MV-4-11 (cell line): ENCODE measurements around the gene PGM1.

Experiments
- DNase-seq: peaks from one replicate; lab custom pipeline; 2025; lab: John Stamatoyannopoulos, UW

The PGM1 gene

DNA sequence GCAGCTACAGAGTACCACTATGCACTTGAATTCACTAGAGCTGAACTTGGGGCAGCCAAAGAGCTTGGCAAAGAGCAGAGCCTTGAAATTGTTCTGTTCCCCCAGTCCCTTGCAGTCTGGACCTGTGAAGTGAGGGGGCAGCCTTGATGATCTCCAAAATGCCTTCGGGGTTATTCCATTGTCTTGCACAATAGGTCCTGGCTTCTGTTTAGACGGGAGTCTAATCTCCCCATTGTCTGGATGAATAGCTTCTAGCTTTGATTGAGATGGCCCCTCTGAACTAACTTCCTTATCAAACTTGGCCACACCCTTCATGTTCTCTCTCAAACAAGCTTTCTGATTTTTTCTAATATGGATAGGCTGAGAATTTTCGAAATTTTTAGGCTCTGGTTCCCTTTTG, 72.6 kb downstream of the PGM1 start:
- DNase-seq: no peak

DNA sequence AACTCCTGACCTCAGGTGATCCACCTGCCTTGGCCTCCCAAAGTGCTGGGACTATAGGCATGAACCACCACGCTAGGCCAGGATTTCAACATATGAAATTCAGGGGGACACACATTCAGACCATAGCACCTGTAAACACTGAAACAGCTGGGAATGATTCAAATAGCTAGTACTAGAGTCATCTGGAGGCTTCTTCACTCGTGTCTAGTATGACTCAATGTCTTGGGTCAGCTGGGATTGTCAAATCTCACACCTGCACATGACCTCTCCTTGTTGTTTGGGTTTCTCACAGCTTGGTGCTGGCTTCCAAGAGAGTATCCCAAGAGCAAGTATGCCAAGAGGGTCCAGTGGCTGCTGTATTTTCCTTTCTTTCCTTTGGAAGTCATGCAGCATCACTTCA, 75.1 kb downstream of the PGM1 start:
- DNase-seq: no peak

GRCh38 chr1:63669151-63669961, 76.1 kb downstream of the PGM1 start:
- DNase-seq: no peak

DNA sequence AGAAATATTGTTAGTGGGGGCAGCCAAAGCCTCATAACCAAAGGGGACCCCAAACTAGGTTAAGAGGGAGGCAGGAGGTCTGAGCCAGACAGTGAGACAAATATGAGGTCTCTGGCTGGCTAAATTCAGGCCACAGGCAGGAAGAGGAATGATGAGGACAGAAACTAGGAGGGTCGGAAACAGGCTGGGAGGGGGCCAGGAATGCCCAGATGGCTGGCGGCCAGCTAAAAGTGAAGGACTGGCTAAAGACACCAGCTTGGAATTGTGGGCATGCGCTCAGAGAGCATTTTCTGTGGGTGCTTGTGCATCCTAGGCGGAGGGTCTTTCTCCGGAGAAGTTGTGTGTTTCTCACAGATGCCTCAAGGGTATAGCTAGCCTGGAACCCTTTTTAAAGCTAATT, 77.0 kb downstream of the PGM1 start:
- DNase-seq: no peak

DNA sequence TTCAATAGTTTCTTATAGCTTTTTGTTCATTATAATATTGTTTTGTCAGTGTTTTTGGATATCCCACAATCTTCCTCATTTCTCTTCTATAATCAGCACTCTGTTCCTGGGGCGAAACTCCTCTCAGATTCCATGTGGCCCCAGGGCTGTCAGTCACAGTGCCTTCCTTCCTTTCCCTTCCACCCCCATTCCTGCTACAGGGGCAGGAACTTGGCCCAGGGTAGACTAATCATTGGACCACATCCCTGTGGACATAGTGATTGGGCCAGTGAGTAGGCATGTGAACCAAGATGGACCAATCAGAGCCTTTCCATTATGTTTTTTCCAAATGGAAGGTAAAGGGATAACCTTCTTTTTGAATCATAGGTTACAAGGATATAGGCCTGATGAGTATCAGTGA, 78.3 kb downstream of the PGM1 start:
- no peak for DNase-seq

- peak; percentile 14 for DNase-seq
Observed at GRCh38 chr1:63674238-63674864, 81.1 kb downstream of the PGM1 start.

DNA sequence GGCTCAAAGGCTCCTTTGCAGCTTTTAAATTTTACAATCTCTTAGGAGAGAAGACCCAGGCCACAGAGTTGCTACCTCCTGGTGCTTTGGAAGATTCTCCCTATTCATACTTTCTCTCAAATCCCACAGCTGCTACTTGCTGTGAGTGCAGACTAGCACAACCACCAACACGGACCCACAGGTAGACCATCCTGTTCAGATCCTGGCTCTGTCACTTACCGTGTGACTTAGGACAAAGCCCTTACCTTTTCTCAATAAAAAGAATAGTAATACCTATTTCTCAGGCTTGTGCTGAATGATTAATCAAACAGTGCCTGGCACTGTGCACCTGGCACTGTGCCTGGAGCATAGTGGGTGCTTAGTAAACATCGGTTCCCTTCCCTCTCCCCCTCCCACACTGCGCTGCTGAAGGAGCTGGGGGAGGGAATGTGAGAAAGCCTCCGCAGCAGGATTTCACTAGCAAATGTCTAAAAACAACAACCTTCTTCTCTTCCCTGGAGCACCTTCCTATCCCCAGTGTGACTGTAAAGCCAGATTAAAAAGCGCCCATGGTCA, 81.7 kb downstream of the PGM1 start:
- no peak for DNase-seq

- DNase-seq: no peak
Observed at GRCh38 chr1:63675420-63675931, 82.3 kb downstream of the PGM1 start.

DNA sequence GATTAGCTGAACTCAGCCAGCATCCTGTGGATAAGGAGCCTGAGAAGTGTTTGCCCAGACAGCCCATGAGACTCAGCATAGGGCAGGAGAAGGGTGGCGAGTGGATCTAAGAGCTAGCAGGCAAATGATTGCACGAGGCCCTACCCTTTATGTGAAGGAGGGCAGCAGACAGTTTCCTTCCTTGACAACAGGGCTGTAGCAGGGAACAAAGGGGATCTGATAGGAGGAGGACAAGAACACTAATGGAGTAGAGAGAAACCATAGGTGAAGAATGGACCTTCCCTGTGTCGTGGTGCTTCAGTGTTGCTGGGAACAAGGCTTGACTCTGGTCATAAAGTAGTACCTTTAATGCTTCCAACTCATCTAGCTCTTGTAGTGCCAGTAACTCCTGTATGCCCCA, 84.3 kb downstream of the PGM1 start:
- DNase-seq: no peak

- no peak for DNase-seq
Observed at GRCh38 chr1:63678200-63678599, 85.0 kb downstream of the PGM1 start.

- DNase-seq: no peak
Observed at GRCh38 chr1:63679076-63679475, 85.9 kb downstream of the PGM1 start.

DNA sequence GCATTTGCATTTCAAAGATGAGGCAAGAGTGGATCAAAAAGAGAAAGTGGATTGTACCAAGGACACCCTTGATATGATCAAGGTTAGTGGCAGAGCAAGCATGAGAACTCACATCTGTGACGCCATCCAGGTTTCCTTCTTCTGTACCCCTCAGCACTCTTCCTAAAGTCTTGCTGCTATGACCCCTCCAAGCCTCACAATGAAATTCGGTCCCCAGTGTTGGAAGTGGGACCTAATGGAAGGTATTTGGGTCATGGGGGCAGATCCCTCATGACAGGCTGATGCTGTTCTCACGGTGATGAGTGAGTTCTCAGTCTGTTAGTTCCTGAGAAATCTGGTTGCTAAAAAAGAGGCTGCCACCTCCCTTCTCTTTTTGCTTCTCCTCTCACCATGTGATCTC, 86.4 kb downstream of the PGM1 start:
- no peak for DNase-seq

DNA sequence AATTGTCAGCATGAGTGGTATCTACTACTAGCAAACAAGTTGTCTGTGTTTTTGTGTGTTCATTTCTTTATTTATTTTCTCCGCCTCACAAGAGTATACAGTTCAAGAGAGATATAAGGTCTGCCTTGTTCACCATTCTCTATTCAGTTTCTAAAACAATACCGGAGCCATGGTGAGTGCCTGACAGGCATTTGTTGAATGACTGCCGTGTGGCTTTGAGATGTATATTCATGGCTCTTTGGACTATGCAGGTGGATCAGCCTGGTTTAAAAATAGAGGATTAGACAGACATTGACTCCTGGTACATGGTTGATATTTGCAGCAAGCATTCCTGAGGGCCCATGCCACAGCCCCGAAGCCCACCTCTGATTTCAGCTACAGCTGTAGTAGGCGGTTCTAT, 89.7 kb downstream of the PGM1 start:
- DNase-seq: no peak

GRCh38 chr1:63683759-63684158, 90.5 kb downstream of the PGM1 start:
- no peak for DNase-seq

DNA sequence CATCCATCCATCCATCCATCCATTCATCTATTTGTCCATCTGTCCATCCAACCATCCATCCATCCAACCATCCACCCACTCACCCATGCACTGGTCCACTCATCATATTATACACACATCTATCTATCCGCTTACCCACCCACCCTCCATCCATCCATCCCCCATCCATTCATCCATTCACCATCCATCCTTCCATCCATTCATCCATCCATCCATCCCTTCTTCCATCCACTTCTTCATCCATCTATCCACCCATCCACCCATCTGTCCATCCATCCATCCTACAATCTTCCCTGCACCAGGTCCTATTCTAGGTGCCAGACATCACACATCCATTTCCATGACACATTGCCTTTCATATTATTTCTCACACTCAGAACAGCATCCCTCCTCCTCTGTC, 93.5 kb downstream of the PGM1 start:
- DNase-seq: no peak

DNA sequence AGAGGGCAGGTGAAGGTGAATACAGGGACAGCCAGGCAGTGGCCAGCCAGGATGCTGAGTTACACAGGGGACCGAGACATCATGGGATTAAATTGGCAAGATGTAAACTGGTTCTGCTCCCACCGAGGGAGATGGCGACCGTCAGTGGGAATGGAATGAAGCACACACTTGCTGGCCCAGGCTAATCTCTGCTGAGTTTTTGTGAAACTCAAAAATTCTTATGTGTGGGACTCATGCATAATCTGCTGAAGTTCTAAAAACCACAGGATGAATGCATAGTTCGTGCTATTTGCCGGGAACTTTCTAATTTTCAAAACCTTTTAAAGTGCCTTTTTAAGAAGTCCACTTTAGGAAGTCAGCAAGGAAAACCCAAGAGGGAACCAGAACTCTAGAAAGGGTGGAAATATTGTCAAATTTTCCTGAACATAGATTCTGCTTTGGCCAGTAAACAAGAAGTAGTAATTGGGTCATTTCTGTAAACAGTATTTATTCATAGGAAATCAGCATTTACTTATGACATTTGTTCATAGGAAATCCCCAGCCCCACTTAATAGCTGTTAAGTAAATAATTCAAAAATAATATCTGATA, 95.2 kb downstream of the PGM1 start:
- no peak for DNase-seq

- DNase-seq: no peak
Observed at GRCh38 chr1:63690966-63691700, 97.9 kb downstream of the PGM1 start.

GRCh38 chr1:63691701-63692425, 98.7 kb downstream of the PGM1 start:
- peak; percentile 48 for DNase-seq

DNA sequence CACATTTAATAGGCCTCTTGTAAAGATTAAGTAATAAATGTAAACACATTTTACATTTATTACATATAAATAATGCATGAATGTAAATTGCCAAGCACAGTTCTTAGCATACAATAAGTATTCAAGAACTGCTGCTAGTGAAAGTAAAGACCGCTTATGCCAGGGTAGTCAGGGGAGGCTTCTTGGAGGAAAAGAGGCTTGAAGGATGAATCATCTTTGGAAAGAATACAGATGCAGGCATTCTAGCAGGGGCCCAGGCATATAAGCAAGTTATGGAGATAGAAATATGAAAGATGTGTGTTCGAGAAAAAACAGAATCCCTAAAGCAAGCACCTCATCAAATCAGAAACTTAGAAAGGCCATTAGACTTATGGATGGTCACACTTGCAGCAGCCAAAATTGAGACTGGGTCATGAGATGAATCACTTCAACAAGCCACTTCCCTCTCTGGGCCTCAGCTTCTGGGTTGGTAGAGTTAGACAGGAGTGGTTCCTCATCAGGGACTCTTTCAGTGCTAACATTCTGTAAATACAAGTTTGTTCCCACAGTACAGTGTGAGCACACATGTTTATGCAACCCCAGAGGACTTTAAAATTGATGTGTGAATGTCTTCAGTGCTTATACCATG, 100.8 kb downstream of the PGM1 start:
- DNase-seq: peak; percentile 69

- DNase-seq: no peak
Observed at GRCh38 chr1:63698001-63698838, 105.0 kb downstream of the PGM1 start.
